Liver (tissue), 9 donors: ENCODE measurements around the gene IRF4. TPM values are rescaled to one million over a fixed set of nuclear protein-coding genes. Genes with fewer than 3 reads are reported as not detected.
A peak's percentile ranks its signal among the peaks of the same experiment; 100 is the strongest.

Source experiments
- DNase-seq: peaks from one replicate; pipeline ENCODE4 v3.0.0-alpha.2; 2017; ENCODE audit warnings: low spot score
- H3K27ac ChIP-seq, 2 donors: one replicate each; pipeline ENCODE4 v1.7.0; 2013; ENCODE audit warnings: inconsistent platforms in 2 of 2, low read length in 2 of 2, control low read depth in 1 of 2, low read depth in 1 of 2, mild to moderate bottlenecking in 1 of 2
- H3K27me3 ChIP-seq, 4 donors: one replicate each; pipeline versions ENCODE4 v1.6.1 to v1.7.0; 2013; ENCODE audit warnings: low read length in 3 of 4, inconsistent platforms in 1 of 4, mild to moderate bottlenecking in 1 of 4, moderate library complexity in 1 of 4; ENCODE audit not compliant: control insufficient read depth in 4 of 4, insufficient read depth in 4 of 4
- H3K36me3 ChIP-seq, 4 donors: one replicate each; pipeline versions ENCODE4 v1.6.1 to v1.7.0; 2013; ENCODE audit warnings: low read length in 3 of 4, mild to moderate bottlenecking in 3 of 4, low read depth in 1 of 4, moderate library complexity in 1 of 4; ENCODE audit not compliant: control insufficient read depth in 4 of 4, insufficient read depth in 3 of 4
- H3K4me1 ChIP-seq, 4 donors: one replicate each; pipeline versions ENCODE4 v1.6.1 to v1.7.0; 2013; ENCODE audit warnings: low read length in 3 of 4, mild to moderate bottlenecking in 3 of 4, moderate library complexity in 1 of 4; ENCODE audit not compliant: control insufficient read depth in 4 of 4, insufficient read depth in 4 of 4
- H3K4me3 ChIP-seq, 3 donors: one replicate each; pipeline versions ENCODE4 v1.6.1 to v1.7.0; 2013; ENCODE audit warnings: low read length in 3 of 3, control low read depth in 1 of 3, low read depth in 1 of 3, mild to moderate bottlenecking in 1 of 3
- H3K9ac ChIP-seq, 2 donors: one replicate each; pipeline ENCODE4 v1.7.0; 2013; ENCODE audit warnings: low read length in 2 of 2, mild to moderate bottlenecking in 2 of 2, moderate library complexity in 2 of 2, control low read depth in 1 of 2, low read depth in 1 of 2
- H3K9me3 ChIP-seq, 4 donors: one replicate each; pipeline versions ENCODE4 v1.6.1 to v1.7.0; 2013; ENCODE audit warnings: low read length in 3 of 4; ENCODE audit not compliant: control insufficient read depth in 4 of 4
- ATF3 ChIP-seq: IDR thresholded peaks from 2 replicates; pipeline ENCODE4 v1.6.1; 2016; ENCODE audit warnings: antibody characterized with exemption
- CTCF ChIP-seq: fragments of 150-350 bp; IDR thresholded peaks from 2 replicates; pipeline ENCODE4 v1.5.1; 2017; ENCODE audit warnings: improper control_type of control experiment, low read depth, low read length; ENCODE audit not compliant: missing input control
- EGR1 ChIP-seq, 2 donors: IDR thresholded peaks; 2 replicates each; pipeline ENCODE4 v1.6.1; 2016 to 2018; ENCODE audit warnings: antibody characterized with exemption in 2 of 2, low read depth in 2 of 2
- FOXA1 ChIP-seq: IDR thresholded peaks from 2 replicates; pipeline ENCODE4 v1.6.1; 2016; ENCODE audit warnings: antibody characterized with exemption
- FOXA2 ChIP-seq: IDR thresholded peaks from 2 replicates; pipeline ENCODE4 v1.6.1; 2016; ENCODE audit warnings: antibody characterized with exemption
- GABPA ChIP-seq, 2 donors: IDR thresholded peaks in 1 of 2; conservative IDR thresholded peaks in 1 of 2; 2 replicates each; pipeline ENCODE4 v1.6.1; 2016; ENCODE audit warnings: antibody characterized with exemption in 2 of 2, mild to moderate bottlenecking in 1 of 2, moderate library complexity in 1 of 2
- HNF4A ChIP-seq, 2 donors: conservative IDR thresholded peaks; 2 replicates each; pipeline ENCODE4 v1.6.1; 2016; ENCODE audit warnings: antibody characterized with exemption in 2 of 2, mild to moderate bottlenecking in 2 of 2
- HNF4G ChIP-seq: IDR thresholded peaks from 2 replicates; pipeline ENCODE4 v1.6.1; 2016; ENCODE audit warnings: antibody characterized with exemption
- JUND ChIP-seq, 2 donors: IDR thresholded peaks; 2 replicates each; pipeline ENCODE4 v1.6.1; 2016; ENCODE audit warnings: antibody characterized with exemption in 2 of 2
- MAX ChIP-seq: IDR thresholded peaks from 2 replicates; pipeline ENCODE4 v1.6.1; 2016; ENCODE audit warnings: antibody characterized with exemption
- RAD21 ChIP-seq, 2 donors: IDR thresholded peaks; 2 replicates each; pipeline ENCODE4 v1.6.1; 2016; ENCODE audit warnings: antibody characterized with exemption in 2 of 2, mild to moderate bottlenecking in 2 of 2
- REST ChIP-seq: IDR thresholded peaks from 2 replicates; pipeline ENCODE4 v1.6.1; 2016; ENCODE audit warnings: antibody characterized with exemption, mild to moderate bottlenecking
- RXRA ChIP-seq, 2 donors: IDR thresholded peaks; 2 replicates each; pipeline ENCODE4 v1.6.1; 2017 to 2018; ENCODE audit warnings: antibody characterized with exemption in 2 of 2, mild to moderate bottlenecking in 1 of 2
- SP1 ChIP-seq: IDR thresholded peaks from 2 replicates; pipeline ENCODE4 v1.6.1; 2018; ENCODE audit warnings: antibody characterized with exemption, mild to moderate bottlenecking
- TAF1 ChIP-seq: conservative IDR thresholded peaks from 2 replicates; pipeline ENCODE4 v1.6.1; 2016; ENCODE audit warnings: antibody characterized with exemption, mild to moderate bottlenecking
- YY1 ChIP-seq: IDR thresholded peaks from 2 replicates; pipeline ENCODE4 v1.6.1; 2016; ENCODE audit warnings: antibody characterized with exemption, mild to moderate bottlenecking
- ZBTB33 ChIP-seq: IDR thresholded peaks from 2 replicates; pipeline ENCODE4 v1.6.1; 2016; ENCODE audit warnings: antibody characterized with exemption
- WGBS: extraction: QIAGEN DNeasy Blood & Tissue Kit; methylation state at CpG from one replicate; pipeline ENCODE4 v1.1.7; 2013; 5-methylcytosine and 5-hydroxymethylcytosine counted together
- polyA plus RNA-seq, 2 donors: library from polyadenylated mRNA; stranded (reverse) in 1 of 2; unstranded in 1 of 2; fragments of 200-250 nt in 1 of 2; fragments of >200 nt in 1 of 2; fragmentation: Nextera tagmentation in 1 of 2; extraction: Ambion mirVana in 1 of 2; gene quantifications; one replicate each; pipeline versions ENCODE4 v1.2.1 to v1.2.3, GENCODE V29; 2013 to 2015
- total RNA-seq, 2 donors: library from RNA; depleted of rRNA; stranded (reverse); fragments of >200 nt; gene quantifications; one replicate each; pipeline ENCODE4 v1.2.3, GENCODE V29; 2014
- donor health status: healthy.
- donor health status: healthy.
- donor health status: healthy.
- donor health status: healthy.
- donor health status: healthy.

Gene IRF4
- total and polyA plus RNA-seq, 4 donors = 0.68 to 1.6 (median 1.1) TPM

GRCh38 chr6:373031-373430 lies 18.5 kb upstream of the IRF4 start:
- 79% methylated on average over 8 of the region's 8 CpGs for WGBS
- peaks cover 0 to 6% (median 3%) of the 10 kb centered on the region in 4 donors for H3K27me3 ChIP-seq
- H3K4me3 ChIP-seq = no peak overlapping the region

GRCh38 chr6:373773-374724 lies 17.5 kb upstream of the IRF4 start:
- H3K9me3 ChIP-seq = no peaks in the 10 kb centered on the region
- peaks cover 0 to 6% (median 3%) of the 10 kb centered on the region in 4 donors for H3K27me3 ChIP-seq
- H3K27ac ChIP-seq = no peak overlapping the region
- H3K4me1 ChIP-seq = no peaks in the 10 kb centered on the region
- no peak overlapping the region for H3K4me3 ChIP-seq
- TF ChIP-seq JUND (IDR thresholded peaks at IDR 0.05) (no peak), RAD21 (IDR thresholded peaks at IDR 0.05) (peak in 1 of 2 donors; percentile 50)
- H3K9ac ChIP-seq = no peak overlapping the region
- H3K36me3 ChIP-seq = no peaks in the 10 kb centered on the region
- no peak for DNase-seq
- WGBS = 69% methylated on average over 26 of the region's 26 CpGs

More at GRCh38 chr6:373031-373430, 18.5 kb upstream of the IRF4 start:
- Histone ChIP-seq H3K4me1 (no peaks in the 10 kb centered on the region), H3K27ac (no peak overlapping the region), H3K36me3 (no peaks in the 10 kb centered on the region), H3K9me3 (no peaks in the 10 kb centered on the region), H3K9ac (no peak overlapping the region)
- no peak for DNase-seq
- no peak for TF ChIP-seq TAF1
- no peak for TF ChIP-seq RXRA (IDR thresholded peaks at IDR 0.05)
- no peak for TF ChIP-seq MAX
- no peak for TF ChIP-seq FOXA2
- TF ChIP-seq SP1 = no peak
- TF ChIP-seq HNF4A (conservative IDR thresholded peaks at IDR 0.05) = no peak
- TF ChIP-seq RAD21 (IDR thresholded peaks at IDR 0.05) = no peak
- TF ChIP-seq FOXA1 = no peak
- TF ChIP-seq EGR1 (IDR thresholded peaks at IDR 0.05; ENCODE audit: low read depth in 2 of 2) = no peak
- no peak for TF ChIP-seq GABPA (IDR thresholded peaks at IDR 0.05 in 1 of 2, conservative IDR thresholded peaks at IDR 0.05 in 1 of 2)
- no peak for TF ChIP-seq HNF4G
- no peak for TF ChIP-seq ATF3
- no peak for TF ChIP-seq CTCF

- TF ChIP-seq FOXA2 (no peak), REST (no peak), JUND (IDR thresholded peaks at IDR 0.05) (no peak), HNF4G (no peak), TAF1 (no peak), RAD21 (IDR thresholded peaks at IDR 0.05) (no peak), HNF4A (conservative IDR thresholded peaks at IDR 0.05) (no peak), GABPA (IDR thresholded peaks at IDR 0.05 in 1 of 2, conservative IDR thresholded peaks at IDR 0.05 in 1 of 2) (no peak), YY1 (no peak), MAX (no peak), EGR1 (IDR thresholded peaks at IDR 0.05; ENCODE audit: low read depth in 2 of 2) (no peak), FOXA1 (no peak), ZBTB33 (no peak), SP1 (no peak), RXRA (IDR thresholded peaks at IDR 0.05) (no peak)
- Histone ChIP-seq H3K4me3 (no peak overlapping the region), H3K27me3 (peaks cover 0 to 6% (median 2%) of the 10 kb centered on the region in 4 donors), H3K27ac (no peak overlapping the region), H3K36me3 (no peaks in the 10 kb centered on the region), H3K9me3 (no peaks in the 10 kb centered on the region), H3K4me1 (no peaks in the 10 kb centered on the region), H3K9ac (no peak overlapping the region)
- 78% methylated on average over 8 of the region's 8 CpGs for WGBS
- DNase-seq = no peak
These were observed 16.6 kb upstream of the IRF4 start for GRCh38 chr6:374956-375355.
